Effector memory CD8-positive, alpha-beta T cell (primary cell): Measurements from ENCODE around the gene ACAN.
"Not testable (repeated sequence)": the region's sequence is repeated elsewhere in the genome, so short reads cannot be mapped to it uniquely, and the experiment has no call there.

Source experiments
- ATAC-seq: fragments of 150-1000 bp; cut with Tn5 transposase; replicated peaks from 2 replicates; pipeline ENCODE4 v1.10.0; 2021; ENCODE audit warnings: mild to moderate bottlenecking, moderate library complexity
- DNase-seq, 3 experiments: peaks; one replicate each; pipeline ENCODE4 v3.0.0; 2021
- H3K27ac Mint-ChIP-seq, 2 donors: one replicate each; pipeline ENCODE4 v1.8.0; 2022; ENCODE audit warnings: mild to moderate bottlenecking in 2 of 2, mixed read lengths in 2 of 2, moderate library complexity in 2 of 2
- H3K27me3 Mint-ChIP-seq, 2 donors: one replicate each; pipeline ENCODE4 v1.8.0; 2022; ENCODE audit warnings: mixed read lengths in 2 of 2
- H3K36me3 Mint-ChIP-seq: one replicate; pipeline ENCODE4 v1.8.0; 2022; ENCODE audit warnings: mild to moderate bottlenecking, moderate library complexity, mixed read lengths; ENCODE audit not compliant: insufficient read depth
- H3K4me1 Mint-ChIP-seq, 2 donors: one replicate each; pipeline ENCODE4 v1.8.0; 2022; ENCODE audit warnings: low read depth in 2 of 2, mixed read lengths in 2 of 2
- H3K4me3 Mint-ChIP-seq, 2 donors: one replicate each; pipeline ENCODE4 v1.8.0; 2022; ENCODE audit warnings: mild to moderate bottlenecking in 2 of 2, mixed read lengths in 2 of 2, moderate library complexity in 2 of 2
- H3K9me3 Mint-ChIP-seq, 2 donors: one replicate each; pipeline ENCODE4 v1.8.0; 2022; ENCODE audit warnings: mixed read lengths in 2 of 2

Gene ACAN

GRCh38 chr15:88908123-88908522 lies 104.9 kb downstream of the ACAN start:
- Mint-ChIP-seq H3K27ac (no peak overlapping the region), H3K4me3 (no peak overlapping the region), H3K4me1 (peaks cover 23 to 29% of the 10 kb centered on the region in 2 donors), H3K36me3 (peaks cover 7% of the 10 kb centered on the region), H3K9me3 (no peaks in the 10 kb centered on the region), H3K27me3 (no peaks in the 10 kb centered on the region)
- ATAC-seq: no peak
- DNase-seq: no peak

DNA sequence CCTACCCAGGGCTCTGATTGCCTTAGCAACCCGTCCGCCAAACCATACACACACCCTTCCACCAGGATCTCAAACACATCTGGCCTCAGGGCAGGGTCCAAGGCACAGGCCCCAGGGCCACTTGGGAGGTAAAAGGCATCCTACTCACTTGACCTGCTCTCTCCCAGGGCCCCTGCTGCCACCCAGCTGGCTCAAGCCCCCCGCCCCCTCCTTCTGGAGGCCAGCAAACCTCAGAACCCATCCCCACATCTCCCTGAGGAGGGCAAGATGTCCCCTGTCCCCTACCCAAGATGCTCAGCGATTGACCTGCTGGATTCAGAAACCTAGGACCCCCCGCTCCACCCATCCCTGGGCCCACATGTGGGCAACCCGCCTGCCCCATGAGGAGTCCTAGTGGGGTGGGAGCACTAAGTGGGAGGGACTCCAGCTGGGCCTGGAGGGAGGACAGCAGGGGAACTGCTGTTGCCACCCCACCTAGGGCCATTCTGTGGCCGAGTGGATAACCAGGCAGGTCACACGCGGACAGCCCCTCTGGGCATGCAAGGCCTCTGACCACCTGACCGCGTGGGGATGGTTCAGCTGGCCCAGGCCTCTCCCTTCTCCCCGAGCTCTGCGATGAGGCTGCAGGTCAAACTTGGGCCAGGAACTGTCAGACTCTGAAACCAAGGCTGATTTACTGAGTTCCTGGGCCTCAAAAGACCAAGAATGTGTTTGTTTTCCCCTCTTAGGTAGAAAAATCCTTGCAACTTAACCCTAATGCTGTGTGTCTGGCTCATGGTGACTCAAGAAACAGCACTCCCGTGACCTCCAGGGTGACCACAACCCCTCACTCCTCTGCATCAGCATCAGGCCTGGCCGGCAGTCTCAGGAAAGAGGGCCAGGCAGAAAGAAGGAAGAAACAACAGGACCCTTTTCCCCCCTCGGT lies 105.7 kb downstream of the ACAN start:
- ATAC-seq (no peak), DNase-seq (no peak)
- Mint-ChIP-seq H3K27me3 (no peaks in the 10 kb centered on the region), H3K36me3 (peaks cover 7% of the 10 kb centered on the region), H3K27ac (no peak overlapping the region), H3K9me3 (no peaks in the 10 kb centered on the region), H3K4me1 (peaks cover 23 to 31% of the 10 kb centered on the region in 2 donors), H3K4me3 (no peak overlapping the region)

- H3K4me1 Mint-ChIP-seq: peaks cover 12 to 19% of the 10 kb centered on the region in 2 donors
- H3K27me3 Mint-ChIP-seq: no peaks in the 10 kb centered on the region
- no peaks in the 10 kb centered on the region for H3K9me3 Mint-ChIP-seq
- DNase-seq (no peak), ATAC-seq (no peak)
- H3K36me3 Mint-ChIP-seq: peaks cover 3% of the 10 kb centered on the region
- H3K27ac Mint-ChIP-seq: peak overlapping the region; percentile 6 to 70
- no peak overlapping the region for H3K4me3 Mint-ChIP-seq
Observed at GRCh38 chr15:88909956-88910831, 107.0 kb downstream of the ACAN start.

GRCh38 chr15:88911766-88912118 lies 108.5 kb downstream of the ACAN start:
- ATAC-seq (no peak), DNase-seq (no peak)
- H3K36me3 Mint-ChIP-seq: peaks cover under 1% of the 10 kb centered on the region
- H3K9me3 Mint-ChIP-seq: no peaks in the 10 kb centered on the region
- H3K27ac Mint-ChIP-seq: peak overlapping the region in 1 of 2 donors; percentile 80
- H3K4me1 Mint-ChIP-seq: peaks cover 10 to 19% of the 10 kb centered on the region in 2 donors
- H3K4me3 Mint-ChIP-seq: peak overlapping the region; percentile 94 to 97
- H3K27me3 Mint-ChIP-seq: peaks cover 2 to 9% of the 10 kb centered on the region in 2 donors

- peak overlapping the region; percentile 94 to 97 for H3K4me3 Mint-ChIP-seq
- DNase-seq: no peak
- H3K4me1 Mint-ChIP-seq: peaks cover 10 to 19% of the 10 kb centered on the region in 2 donors
- peak overlapping the region; percentile 80 to 82 for H3K27ac Mint-ChIP-seq
- ATAC-seq: no peak
- H3K36me3 Mint-ChIP-seq: no peaks in the 10 kb centered on the region
- peaks cover 10 to 17% of the 10 kb centered on the region in 2 donors for H3K27me3 Mint-ChIP-seq
- H3K9me3 Mint-ChIP-seq: no peaks in the 10 kb centered on the region
Observed at GRCh38 chr15:88912500-88912921, 109.3 kb downstream of the ACAN start.

- Mint-ChIP-seq H3K27ac (peak within 1 kb of the TSS; percentile 80 to 82), H3K36me3 (peaks cover 5% of the 10 kb centered on the region), H3K27me3 (peaks cover 14 to 24% of the 10 kb centered on the region in 2 donors), H3K4me3 (peak within 1 kb of the TSS; percentile 94 to 97), H3K4me1 (peaks cover 10 to 15% of the 10 kb centered on the region in 2 donors), H3K9me3 (no peaks in the 10 kb centered on the region)
- peak; percentile 92 for ATAC-seq
- DNase-seq: peak; percentile 49 to 59 (median 49)
Observed at GRCh38 chr15:88913017-88913849, 110.0 kb downstream of the ACAN start, which contains the start of gene MFGE8. TSS of gene MFGE8 (minus strand) at chr15:88913379. CDS start at chr15:88913319, 60 bp downstream.

GRCh38 chr15:88913850-88914169 lies 110.6 kb downstream of the ACAN start:
- peaks cover 5% of the 10 kb centered on the region for H3K36me3 Mint-ChIP-seq

DNA sequence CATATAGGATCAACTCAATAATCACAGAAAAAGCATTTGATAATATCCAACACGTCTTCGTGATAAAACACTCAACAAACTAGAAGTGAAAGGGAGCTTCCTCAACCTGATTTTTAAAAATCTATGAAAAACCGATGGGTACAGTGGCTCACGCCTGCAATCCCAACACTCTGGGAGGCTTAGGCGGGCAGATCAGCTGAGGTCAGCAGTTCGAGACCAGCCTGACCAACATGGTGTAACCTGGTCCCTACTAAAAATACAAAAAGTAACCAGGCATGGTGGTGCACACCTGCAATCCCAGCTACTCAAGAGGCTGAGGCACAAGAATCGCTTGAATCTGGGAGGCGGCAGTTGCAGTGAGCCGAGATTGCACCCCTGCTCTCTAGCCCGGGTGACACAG lies 112.1 kb downstream of the ACAN start:
- Mint-ChIP-seq H3K4me3 (no peak overlapping the region), H3K27me3 (peaks cover 29 to 45% of the 10 kb centered on the region in 2 donors), H3K4me1 (peaks cover 10 to 14% of the 10 kb centered on the region in 2 donors), H3K27ac (no peak overlapping the region), H3K36me3 (peaks cover 5% of the 10 kb centered on the region), H3K9me3 (no peaks in the 10 kb centered on the region)
- ATAC-seq: no peak
- DNase-seq: no peak

More at GRCh38 chr15:88913850-88914169, 110.6 kb downstream of the ACAN start:
- no peaks in the 10 kb centered on the region for H3K9me3 Mint-ChIP-seq
- H3K4me3 Mint-ChIP-seq: peak overlapping the region; percentile 94 to 97
- H3K27ac Mint-ChIP-seq: peak overlapping the region; percentile 73 to 82
- H3K27me3 Mint-ChIP-seq: peaks cover 16 to 30% of the 10 kb centered on the region in 2 donors
- ATAC-seq (no peak), DNase-seq (no peak)
- peaks cover 10 to 14% of the 10 kb centered on the region in 2 donors for H3K4me1 Mint-ChIP-seq

DNA sequence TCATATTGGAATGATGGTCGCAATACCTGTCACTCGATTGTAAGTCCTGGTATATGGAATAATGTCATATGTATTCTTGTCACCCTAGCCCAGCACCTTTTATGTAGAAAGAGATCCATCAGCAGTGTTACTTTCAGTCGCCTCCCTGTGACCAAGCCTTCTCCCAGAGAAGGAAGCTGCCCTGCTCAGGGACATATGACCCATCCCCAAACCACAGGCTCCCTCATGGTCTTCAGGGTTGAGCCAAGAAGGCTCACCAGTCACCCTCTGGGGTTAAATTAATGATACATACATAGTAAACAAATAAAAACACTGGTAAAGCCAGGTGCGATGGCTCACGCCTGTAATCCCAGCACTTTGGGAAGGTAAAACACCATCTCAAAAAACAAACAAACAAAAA lies 114.5 kb downstream of the ACAN start:
- DNase-seq (no peak), ATAC-seq (no peak)
- Mint-ChIP-seq H3K36me3 (peaks cover 5% of the 10 kb centered on the region), H3K4me1 (peaks cover 3 to 5% of the 10 kb centered on the region in 2 donors), H3K27ac (no peak overlapping the region), H3K27me3 (peaks cover 42 to 58% of the 10 kb centered on the region in 2 donors), H3K9me3 (no peaks in the 10 kb centered on the region), H3K4me3 (no peak overlapping the region)

GRCh38 chr15:88918738-88919137 lies 115.5 kb downstream of the ACAN start:
- DNase-seq: no peak

DNA sequence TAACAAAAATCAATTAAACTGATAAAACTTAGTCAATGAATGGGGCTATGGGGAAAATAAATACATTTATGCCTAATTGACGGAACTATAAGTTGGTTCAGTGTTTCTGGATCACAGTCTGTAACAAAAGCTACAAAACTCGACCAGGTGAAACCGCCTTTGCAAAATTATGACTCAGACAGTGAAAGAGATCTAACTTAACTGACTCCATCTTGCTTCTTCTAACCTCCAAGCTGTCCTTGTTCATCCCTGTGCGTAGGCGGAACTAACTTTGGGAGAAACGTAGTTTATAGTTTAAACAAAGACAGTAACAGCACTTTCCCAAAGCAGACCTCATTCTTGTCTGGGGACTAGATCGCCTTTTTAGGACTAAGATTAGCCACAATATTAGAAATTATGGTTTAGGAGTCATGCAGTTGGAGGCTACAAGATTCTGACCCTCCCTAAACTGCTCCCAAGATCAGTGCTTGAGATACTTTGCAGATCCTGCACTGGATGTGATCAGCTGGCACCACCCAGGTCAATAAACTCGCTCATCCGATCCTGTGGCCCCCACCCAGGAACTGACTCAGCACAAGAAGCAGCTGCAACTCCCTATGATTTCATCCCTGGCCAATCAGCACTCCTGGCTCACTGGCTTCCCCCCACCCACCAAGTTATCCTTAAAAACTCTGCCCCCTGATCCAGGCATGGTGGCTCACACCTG lies 117.1 kb downstream of the ACAN start:
- DNase-seq (no peak), ATAC-seq (no peak)
- Mint-ChIP-seq H3K9me3 (no peaks in the 10 kb centered on the region), H3K4me3 (no peak overlapping the region), H3K36me3 (peaks cover 5% of the 10 kb centered on the region), H3K27me3 (peaks cover 42 to 58% of the 10 kb centered on the region in 2 donors), H3K27ac (no peak overlapping the region), H3K4me1 (no peaks in the 10 kb centered on the region)

More at GRCh38 chr15:88918738-88919137, 115.5 kb downstream of the ACAN start:
- peaks cover 5% of the 10 kb centered on the region for H3K36me3 Mint-ChIP-seq
- peaks cover 42 to 58% of the 10 kb centered on the region in 2 donors for H3K27me3 Mint-ChIP-seq
- no peak overlapping the region for H3K27ac Mint-ChIP-seq
- no peak overlapping the region for H3K4me3 Mint-ChIP-seq
- no peak for ATAC-seq
- no peaks in the 10 kb centered on the region for H3K4me1 Mint-ChIP-seq
- H3K9me3 Mint-ChIP-seq: no peaks in the 10 kb centered on the region

DNA sequence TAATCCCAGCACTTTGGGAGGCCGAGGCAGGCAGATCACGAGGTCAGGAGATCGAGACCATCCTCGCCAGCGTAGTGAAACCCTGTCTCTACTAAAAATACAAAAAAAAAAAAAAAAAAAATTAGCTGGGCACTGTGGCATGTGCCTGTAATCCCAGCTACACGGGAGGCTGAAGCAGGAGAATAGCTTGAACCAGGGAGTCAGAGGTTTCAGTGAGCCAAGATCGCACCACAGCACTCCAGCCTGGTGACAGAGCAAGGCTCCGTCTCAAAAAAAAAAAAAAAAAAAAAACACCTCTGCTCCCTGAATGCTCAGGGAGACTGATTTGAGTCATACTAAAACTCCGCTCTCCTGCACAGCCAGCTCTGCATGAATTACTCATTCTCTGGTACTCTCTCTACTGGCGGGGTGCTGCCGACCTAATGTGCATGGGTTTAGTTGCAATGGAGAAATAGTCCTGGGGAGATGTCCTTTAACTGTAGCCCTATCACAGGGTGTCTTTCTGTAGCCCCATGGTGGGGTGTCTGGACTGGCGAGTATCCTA lies 117.7 kb downstream of the ACAN start:
- not testable (repeated sequence) for H3K4me3 Mint-ChIP-seq, H3K4me1 Mint-ChIP-seq, H3K36me3 Mint-ChIP-seq, ATAC-seq, DNase-seq, H3K9me3 Mint-ChIP-seq
- peaks cover 42 to 56% of the 10 kb centered on the region in 2 donors for H3K27me3 Mint-ChIP-seq
- peak overlapping the region in 1 of 2 donors; percentile 17 for H3K27ac Mint-ChIP-seq
